Activated CD8-positive, alpha-beta memory T cell treated with anti-CD3 and anti-CD28 coated beads, Interleukin-2, amount 50 U/mL, for 24 hours (primary cell): ENCODE results near the gene BEX3.
"Not testable (repeated sequence)": the region's sequence is repeated elsewhere in the genome, so short reads cannot be mapped to it uniquely, and the experiment has no call there.

Source experiments
- DNase-seq: peaks from one replicate; pipeline ENCODE4 v3.0.0-alpha.2; 2020; ENCODE audit errors: extremely low read depth

Gene BEX3

GRCh38 chrX:103376118-103376978 is at the start of gene BEX3:
Gene BEX3 (plus strand): TSS chrX:103376538. CDS start chrX:103377522, 984 bp downstream.
- no peak for DNase-seq

DNA sequence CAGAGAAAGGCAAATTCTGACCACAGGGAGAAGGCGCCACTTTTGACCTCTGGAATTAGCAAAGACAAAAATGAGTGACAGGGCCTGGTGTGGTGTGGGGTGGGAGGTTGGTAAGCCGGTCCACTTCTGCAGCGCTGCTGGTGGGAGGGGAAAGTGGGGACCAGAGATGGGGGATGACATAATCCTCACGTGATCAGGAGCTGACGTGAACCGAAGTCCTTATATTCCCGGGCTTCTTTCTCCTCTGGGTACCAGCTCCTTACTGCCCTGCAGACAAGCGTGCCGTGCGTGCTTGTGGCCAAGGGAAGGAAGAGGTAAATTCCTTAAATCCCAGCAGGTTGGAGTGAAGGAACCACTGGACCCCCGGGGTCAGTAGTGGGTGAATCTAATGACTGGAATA is 46.3 kb upstream of the BEX3 start, which contains the start of gene TCEAL7:
TCEAL7 (plus strand) TSS at position 249 of the 400 bp plus-strand sequence. CDS start 1,165 bp downstream, outside the sequence.
- DNase-seq = no peak

- no peak for DNase-seq
These were observed 45.6 kb upstream of the BEX3 start for GRCh38 chrX:103330681-103331288.

- DNase-seq = no peak
These were observed 37.7 kb upstream of the BEX3 start for GRCh38 chrX:103338663-103339062.

GRCh38 chrX:103343105-103343504 is 33.2 kb upstream of the BEX3 start:
- DNase-seq = no peak

GRCh38 chrX:103344606-103345005 is 31.7 kb upstream of the BEX3 start:
- no peak for DNase-seq

DNA sequence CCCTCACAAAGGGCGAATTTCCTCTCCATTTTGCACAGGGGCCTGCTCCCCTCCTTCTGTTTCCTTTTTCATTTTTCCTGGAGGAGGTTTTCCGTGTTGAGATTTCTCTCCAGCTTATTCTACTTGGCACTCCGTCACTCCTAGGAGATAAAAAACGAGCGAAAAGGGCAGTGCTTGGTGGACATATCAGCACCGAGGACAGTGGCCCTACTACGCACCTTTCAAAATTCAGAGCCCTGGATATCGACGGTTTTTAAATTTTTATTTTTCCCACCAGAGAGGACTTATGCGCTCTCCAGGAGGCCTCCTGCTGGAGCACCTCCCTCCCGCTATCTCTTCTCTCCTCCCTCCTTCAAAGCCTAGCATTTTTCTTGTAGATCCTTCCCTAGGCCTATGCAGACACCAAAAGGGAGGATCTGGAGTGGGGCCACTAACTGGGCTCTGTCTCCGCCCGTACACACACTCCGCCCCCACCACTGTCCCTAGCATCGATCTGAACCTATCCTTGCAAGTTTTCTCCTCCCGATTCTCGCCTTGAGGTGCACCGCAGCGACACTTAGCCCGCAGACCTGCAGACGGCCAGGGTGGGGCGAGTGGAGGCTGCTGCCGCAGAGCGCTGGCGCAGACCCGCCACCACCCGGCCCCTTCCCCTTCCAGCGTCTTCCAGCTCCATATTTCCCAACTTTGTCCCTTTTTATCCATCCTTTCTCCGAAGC is 28.5 kb upstream of the BEX3 start:
- no peak for DNase-seq

GRCh38 chrX:103356130-103356798 is 20.1 kb upstream of the BEX3 start, which contains the start of gene TCEAL9:
Gene TCEAL9 (plus strand): TSS chrX:103356506. CDS start chrX:103357685, 1,179 bp downstream.
- no peak for DNase-seq

DNA sequence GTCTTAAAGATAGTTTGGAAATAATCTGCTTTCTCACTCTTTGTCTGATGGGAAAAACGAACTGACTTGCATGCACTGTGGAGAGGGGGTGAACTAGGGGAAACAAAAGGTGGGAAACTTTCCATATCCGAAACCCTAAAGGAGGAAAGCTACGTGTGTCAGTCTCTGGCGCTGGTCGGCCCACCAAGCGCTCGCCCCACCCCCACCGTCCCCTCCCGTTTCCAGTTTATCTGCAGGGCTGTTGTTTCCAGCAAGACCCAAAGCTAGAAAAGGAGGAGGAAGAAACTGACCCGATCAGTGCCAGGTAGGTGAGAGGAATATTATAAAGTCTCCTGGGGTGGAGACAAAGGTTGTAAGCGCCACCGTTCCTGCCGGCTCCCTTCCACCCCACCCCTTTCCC is 19.5 kb upstream of the BEX3 start:
- DNase-seq = no peak

DNA sequence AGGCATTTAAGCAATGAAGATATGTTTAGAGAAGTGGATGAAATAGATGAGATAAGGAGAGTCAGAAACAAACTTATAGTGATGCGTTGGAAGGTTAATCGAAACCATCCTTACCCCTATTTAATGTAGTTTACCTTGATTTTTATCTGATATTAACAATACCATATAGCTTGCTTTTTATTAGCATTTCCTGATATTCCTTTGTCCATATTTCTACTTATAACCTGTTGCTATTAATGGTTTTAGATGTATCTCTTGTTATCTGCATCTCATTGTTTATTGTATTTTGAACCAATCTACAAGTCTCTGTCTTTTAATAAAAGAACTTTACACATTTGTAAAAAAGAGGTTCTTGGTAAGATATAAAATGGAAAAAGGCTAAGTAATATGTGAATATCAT is 18.5 kb upstream of the BEX3 start:
- no peak for DNase-seq

- DNase-seq = not testable (repeated sequence)
These were observed 16.7 kb upstream of the BEX3 start for GRCh38 chrX:103359605-103360004.

GRCh38 chrX:103360092-103360491 is 16.2 kb upstream of the BEX3 start:
- no peak for DNase-seq

DNA sequence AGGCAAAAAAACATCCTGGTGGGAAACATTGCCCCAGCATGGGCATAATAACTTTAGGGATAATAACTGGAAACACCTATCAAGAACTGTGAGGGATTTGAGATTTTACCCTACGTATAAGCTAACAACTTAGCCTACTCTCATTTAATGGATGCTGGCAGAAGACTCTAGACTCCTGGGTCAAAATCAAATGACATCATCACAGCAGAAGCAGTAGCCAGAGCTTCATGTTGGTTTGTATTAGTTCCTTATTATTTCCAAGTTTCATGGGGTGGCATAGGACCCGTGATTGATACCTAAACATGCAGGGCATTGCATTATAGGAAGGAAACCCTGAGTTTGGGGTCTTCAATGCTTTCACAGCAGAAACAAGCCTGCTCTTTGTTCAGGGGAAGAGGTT is 15.4 kb upstream of the BEX3 start:
- DNase-seq = no peak

DNA sequence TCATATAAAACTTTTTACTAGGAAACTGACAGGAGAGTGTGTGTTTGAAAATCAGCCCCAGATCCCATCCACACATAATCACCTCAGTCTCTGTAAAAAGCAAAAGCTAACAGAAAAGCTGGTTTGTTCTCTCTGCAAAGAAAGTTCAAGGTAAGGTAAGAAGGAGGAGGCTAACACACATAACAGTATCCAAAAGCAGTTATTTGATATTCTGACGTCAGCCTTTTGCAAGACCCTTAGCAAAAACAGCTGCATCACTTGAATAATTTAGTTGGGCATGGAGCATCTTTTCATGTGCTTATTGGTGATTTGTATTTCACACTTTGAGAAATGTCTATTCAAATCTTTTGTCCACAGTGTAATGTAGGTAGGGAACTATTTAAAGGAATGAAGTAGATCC is 14.5 kb upstream of the BEX3 start:
- DNase-seq = no peak

- DNase-seq = no peak
These were observed 13.9 kb upstream of the BEX3 start for GRCh38 chrX:103362474-103362873.

DNA sequence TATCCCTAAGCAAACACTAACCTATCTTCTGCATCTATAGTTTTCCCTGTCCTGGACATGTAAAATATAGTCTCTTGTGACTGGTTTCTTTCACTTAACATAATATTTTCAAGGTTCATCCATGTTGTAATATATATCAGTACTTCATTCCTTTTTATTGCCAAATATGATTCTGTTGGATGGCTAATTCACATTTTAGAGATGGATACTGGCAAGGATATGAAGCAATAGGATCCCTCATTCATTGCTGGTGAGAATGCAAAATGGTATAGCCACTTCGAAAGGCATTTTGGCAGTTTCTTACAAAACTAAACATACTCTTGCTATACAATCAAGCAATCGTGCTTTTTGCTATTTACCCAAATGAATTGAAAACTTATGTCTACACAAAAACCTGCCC is 13.3 kb upstream of the BEX3 start:
- no peak for DNase-seq

GRCh38 chrX:103367502-103367901 is 8.8 kb upstream of the BEX3 start:
- no peak for DNase-seq

DNA sequence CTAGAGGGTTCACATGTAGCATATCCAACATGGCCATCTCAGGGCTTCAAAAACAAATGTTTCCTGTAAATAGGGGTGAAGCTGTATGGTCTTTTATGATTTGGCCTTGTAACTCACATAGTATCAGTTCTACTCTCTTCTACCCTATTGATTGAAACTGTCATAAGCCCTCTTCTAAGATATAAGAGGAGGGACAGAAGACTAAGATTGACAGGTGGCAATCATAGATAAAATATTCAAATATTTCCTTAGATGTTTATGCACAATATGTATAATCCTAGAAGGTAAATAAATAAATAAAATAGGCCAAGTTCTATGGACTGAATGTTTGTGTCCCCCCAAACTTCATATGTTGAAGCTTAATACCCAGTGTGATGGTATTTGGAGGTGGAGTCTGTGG is 6.9 kb upstream of the BEX3 start:
- DNase-seq = no peak

DNA sequence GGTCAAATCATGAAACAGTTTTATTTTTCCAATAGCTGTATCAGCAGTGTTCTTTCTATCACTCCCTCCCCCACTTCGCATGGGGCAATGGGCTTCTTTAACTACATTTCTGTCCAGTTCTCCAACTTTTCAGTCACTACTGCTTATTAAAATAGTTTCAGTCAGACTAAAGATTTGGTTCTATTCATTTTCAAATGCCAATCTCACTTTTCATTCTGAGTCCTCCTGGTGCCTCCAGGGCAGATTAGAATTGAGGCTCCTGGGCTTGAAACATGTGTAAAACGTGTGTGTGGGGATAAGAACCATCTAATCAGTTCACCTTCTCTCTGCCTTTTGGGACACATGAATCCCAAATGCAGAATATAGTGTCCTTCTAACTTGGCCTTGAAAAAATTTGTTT is 3.5 kb upstream of the BEX3 start:
- DNase-seq = no peak

- DNase-seq = no peak
These were observed 2.8 kb upstream of the BEX3 start for GRCh38 chrX:103373581-103373980.

- no peak for DNase-seq
These were observed 614 bp downstream of the BEX3 start for GRCh38 chrX:103376979-103377324.

GRCh38 chrX:103378990-103379389 is 2.7 kb downstream of the BEX3 start:
- DNase-seq = no peak
